Skeletal muscle tissue (tissue), 4 donors: ENCODE measurements around the gene C17orf58. TPM values are rescaled to one million over a fixed set of nuclear protein-coding genes. Genes with fewer than 3 reads are reported as not detected.
A peak's percentile ranks its signal among the peaks of the same experiment; 100 is the strongest.
"Not testable (repeated sequence)": the region's sequence is repeated elsewhere in the genome, so short reads cannot be mapped to it uniquely, and the experiment has no call there.

Experiments
- H3K27ac ChIP-seq: one replicate; pipeline ENCODE4 v1.7.0; 2013; ENCODE audit warnings: mild to moderate bottlenecking, low read depth, low read length, inconsistent platforms
- H3K27me3 ChIP-seq, 3 donors: one replicate each; pipeline ENCODE4 v1.7.0; 2013; ENCODE audit warnings: low read length in 3 of 3; ENCODE audit not compliant: control insufficient read depth in 3 of 3, insufficient read depth in 3 of 3
- H3K36me3 ChIP-seq, 3 donors: one replicate each; pipeline ENCODE4 v1.7.0; 2013; ENCODE audit warnings: low read length in 3 of 3; ENCODE audit not compliant: control insufficient read depth in 3 of 3, insufficient read depth in 3 of 3
- H3K4me1 ChIP-seq, 3 donors: one replicate each; pipeline ENCODE4 v1.7.0; 2013; ENCODE audit warnings: low read length in 3 of 3, mild to moderate bottlenecking in 3 of 3; ENCODE audit not compliant: control insufficient read depth in 3 of 3, insufficient read depth in 3 of 3
- H3K4me3 ChIP-seq, 3 donors: one replicate each; pipeline ENCODE4 v1.7.0; 2013; ENCODE audit warnings: low read length in 3 of 3
- H3K9ac ChIP-seq, 3 donors: one replicate each; pipeline ENCODE4 v1.7.0; 2013; ENCODE audit warnings: low read length in 3 of 3, mild to moderate bottlenecking in 3 of 3, moderate library complexity in 2 of 3, low read depth in 1 of 3
- H3K9me3 ChIP-seq, 3 donors: one replicate each; pipeline ENCODE4 v1.7.0; 2013; ENCODE audit warnings: low read length in 3 of 3; ENCODE audit not compliant: control insufficient read depth in 3 of 3
- total RNA-seq: library from RNA; depleted of rRNA; stranded (reverse); fragments of >200 nt; gene quantifications from one replicate; pipeline ENCODE4 v1.2.3, GENCODE V29; 2014
- donor health status: Osteomylitis.

The C17orf58 gene
- 12.0 TPM for total RNA-seq

DNA sequence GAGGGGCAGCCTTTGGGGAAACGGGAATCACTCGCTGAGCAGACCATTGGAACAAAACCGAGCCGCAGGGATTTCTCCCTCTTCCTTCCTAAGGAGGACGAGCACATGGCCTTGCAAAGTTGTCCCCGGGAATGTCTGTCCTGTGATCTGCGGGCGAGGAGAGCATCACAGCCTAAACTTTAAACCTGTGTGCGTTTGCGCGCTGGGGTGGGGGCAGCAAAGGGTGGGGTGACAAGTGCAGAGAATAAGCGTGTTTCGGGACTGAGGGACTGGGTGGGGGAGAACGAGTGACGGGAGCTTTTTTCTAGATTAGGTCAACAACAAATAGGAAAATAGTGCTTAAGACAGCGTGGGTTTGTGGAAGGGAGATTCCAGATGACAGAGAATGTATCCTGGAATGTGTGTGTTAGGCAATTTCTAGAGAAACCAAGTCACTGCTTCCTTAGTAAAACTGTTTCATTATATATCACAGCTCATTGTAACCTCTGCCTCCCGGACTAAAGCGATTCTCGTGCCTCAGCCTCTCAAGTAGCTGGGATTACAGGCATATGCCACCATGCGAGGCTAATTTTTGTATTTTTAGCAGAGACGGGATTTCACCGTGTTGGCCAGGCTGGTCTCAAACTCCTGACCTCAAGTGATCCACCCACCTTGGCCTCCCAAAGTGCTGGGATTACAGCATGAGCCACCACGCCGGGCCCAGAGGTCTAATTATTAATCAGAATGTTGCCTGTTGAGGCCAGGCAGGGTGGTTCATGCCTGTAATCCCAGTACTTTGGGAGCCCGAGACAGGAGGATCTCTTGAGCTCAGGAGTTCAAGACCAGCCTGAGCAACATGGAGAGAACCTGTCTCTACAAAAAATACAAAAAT, at the start of gene C17orf58:
TSS of gene C17orf58 (minus strand) at position 169 of the 871 bp plus-strand sequence. CDS start 271 bp downstream, outside the sequence.
- peak within 1 kb of the TSS; percentile 73 to 91 (median 74) for H3K4me3 ChIP-seq
- peak within 1 kb of the TSS; percentile 58 for H3K27ac ChIP-seq
- H3K9ac ChIP-seq, result peak within 1 kb of the TSS; percentile 70 to 77 (median 75)
- H3K9me3 ChIP-seq, H3K27me3 ChIP-seq, H3K36me3 ChIP-seq: not testable (repeated sequence)
- peaks cover 16 to 21% (median 18%) of the 10 kb centered on the region in 3 donors for H3K4me1 ChIP-seq

DNA sequence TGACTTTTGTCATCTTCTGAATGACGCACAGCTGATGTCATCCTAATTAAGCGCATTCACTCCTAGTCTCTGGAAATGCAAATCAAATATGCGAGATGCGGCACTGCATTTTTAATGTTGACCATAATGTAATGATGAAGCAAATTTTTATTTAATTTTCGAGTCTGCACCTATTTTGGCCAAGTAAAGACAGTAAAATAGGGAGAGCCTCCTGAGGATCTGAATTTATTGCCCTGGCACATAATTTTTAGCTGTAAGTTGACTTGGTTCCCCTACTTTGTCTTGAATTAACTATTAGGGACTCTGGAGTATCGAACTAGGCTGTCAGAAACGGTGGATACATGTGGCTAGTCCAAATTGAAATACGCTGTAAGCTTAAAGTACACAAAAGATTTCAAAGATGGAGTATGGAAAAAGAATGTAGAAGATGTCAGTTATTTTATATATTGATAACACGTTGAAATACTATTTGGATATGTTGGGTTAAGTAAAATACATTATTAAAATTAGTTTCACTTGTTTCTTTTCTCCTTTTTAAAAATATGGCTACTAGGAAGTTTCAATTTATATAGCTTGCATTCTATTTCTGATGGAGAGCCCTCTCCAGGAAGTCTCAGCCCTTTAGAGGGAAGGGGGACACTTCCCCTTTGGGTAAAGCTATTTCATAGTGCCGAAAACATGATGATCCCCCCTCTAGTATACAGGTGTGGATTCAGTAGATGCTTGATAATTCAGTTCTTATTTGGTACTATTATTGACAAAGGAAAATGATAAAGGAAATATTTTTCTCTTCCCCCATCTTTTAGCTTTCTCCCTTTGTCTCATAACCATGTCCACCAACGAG, 40.3 kb upstream of the C17orf58 start:
- peaks cover 13 to 25% (median 14%) of the 10 kb centered on the region in 3 donors for H3K36me3 ChIP-seq
- peak overlapping the region; percentile 60 for H3K27ac ChIP-seq
- H3K9ac ChIP-seq, result peak overlapping the region; percentile 79 to 86 (median 84)
- H3K4me1 ChIP-seq, result peaks cover 5 to 10% (median 5%) of the 10 kb centered on the region in 3 donors
- no peaks in the 10 kb centered on the region for H3K9me3 ChIP-seq
- peak overlapping the region; percentile 78 to 96 (median 91) for H3K4me3 ChIP-seq
- H3K27me3 ChIP-seq, result no peaks in the 10 kb centered on the region

DNA sequence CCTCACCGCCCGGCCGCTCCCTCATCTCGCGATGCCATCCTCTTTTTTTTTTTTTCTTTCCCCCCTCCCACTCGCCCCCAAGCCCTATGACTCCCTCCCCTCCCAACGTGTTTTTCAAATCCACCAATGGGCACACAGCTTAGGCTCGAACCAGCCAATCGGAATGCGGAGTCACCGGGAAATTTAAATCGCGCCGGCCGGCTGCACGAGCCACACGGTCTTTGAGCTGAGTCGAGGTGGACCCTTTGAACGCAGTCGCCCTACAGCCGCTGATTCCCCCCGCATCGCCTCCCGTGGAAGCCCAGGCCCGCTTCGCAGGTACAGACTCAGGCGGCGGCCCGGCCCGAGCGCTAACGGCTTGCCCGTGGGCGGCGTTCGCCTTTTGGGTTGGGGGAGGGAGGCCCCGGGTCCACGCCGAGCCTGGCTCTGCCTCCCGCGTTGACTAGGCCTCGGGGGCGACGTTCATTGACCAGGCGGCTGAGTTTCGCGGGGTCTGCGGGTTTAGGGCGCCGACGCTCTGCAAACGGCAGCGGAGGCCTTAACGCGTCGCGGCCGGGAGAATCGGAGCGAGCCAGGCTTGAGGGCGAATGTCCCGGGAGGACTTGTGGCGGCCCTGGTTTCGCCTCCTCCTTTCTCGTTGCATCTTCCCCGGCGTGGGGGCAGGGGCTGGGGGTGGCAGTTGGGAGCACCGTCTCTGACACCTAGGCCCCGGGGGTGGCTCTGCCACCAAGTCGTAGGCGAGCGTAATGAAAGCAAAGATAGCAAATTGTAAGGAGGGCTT, 39.4 kb upstream of the C17orf58 start, which contains the start of gene KPNA2:
TSS of gene KPNA2 (plus strand) at position 213 of the 781 bp plus-strand sequence. CDS start 1,398 bp downstream, outside the sequence.
- Histone ChIP-seq H3K4me1 (peaks cover 5 to 10% (median 5%) of the 10 kb centered on the region in 3 donors), H3K27me3 (no peaks in the 10 kb centered on the region), H3K4me3 (peak within 1 kb of the TSS; percentile 78 to 96 (median 91)), H3K36me3 (peaks cover 8 to 20% (median 8%) of the 10 kb centered on the region in 3 donors), H3K9me3 (no peaks in the 10 kb centered on the region), H3K27ac (peak within 1 kb of the TSS; percentile 60), H3K9ac (peak within 1 kb of the TSS; percentile 79 to 86 (median 84))

DNA sequence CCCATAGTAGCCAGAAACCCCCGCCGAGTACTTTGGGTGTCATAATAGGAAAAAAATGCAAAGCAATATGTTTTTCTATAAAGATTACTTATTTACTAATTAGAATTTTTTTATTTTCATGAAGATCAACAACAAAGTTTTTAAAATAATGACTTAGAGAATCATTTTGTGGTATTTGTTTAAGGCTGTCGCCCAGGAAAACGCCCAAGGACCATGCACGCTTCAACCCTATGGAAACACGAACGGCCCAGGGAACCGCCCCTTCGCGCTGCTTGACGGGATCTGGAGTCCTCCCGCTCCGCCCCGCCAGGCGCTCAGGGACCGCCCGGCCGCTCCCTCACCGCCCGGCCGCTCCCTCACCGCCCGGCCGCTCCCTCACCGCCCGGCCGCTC, 38.9 kb upstream of the C17orf58 start:
- H3K4me3 ChIP-seq, result peak overlapping the region; percentile 50 to 72 (median 61)
- H3K9ac ChIP-seq, result peak overlapping the region in 1 of 3 donors; percentile 60
- H3K36me3 ChIP-seq, result peaks cover 3 to 15% (median 5%) of the 10 kb centered on the region in 3 donors
- no peaks in the 10 kb centered on the region for H3K9me3 ChIP-seq
- H3K27ac ChIP-seq, result no peak overlapping the region
- peaks cover 5 to 10% (median 5%) of the 10 kb centered on the region in 3 donors for H3K4me1 ChIP-seq
- H3K27me3 ChIP-seq, result no peaks in the 10 kb centered on the region

DNA sequence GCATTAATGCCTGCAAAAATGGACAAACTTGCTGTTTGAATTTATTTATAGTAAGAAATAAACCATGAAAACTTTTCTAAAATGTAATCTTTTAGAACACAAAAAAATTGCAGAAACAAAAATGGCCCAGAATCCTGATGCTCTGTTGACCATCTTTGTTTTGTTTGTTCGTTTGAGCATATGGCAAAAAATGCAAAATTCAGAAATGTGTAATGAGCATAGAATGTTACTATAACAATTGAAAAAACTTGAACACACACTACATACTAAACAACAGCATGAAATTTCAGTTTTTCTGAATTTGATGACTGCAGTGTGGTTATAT, 38.1 kb upstream of the C17orf58 start:
- Histone ChIP-seq H3K4me3 (no peak overlapping the region), H3K27me3 (no peaks in the 10 kb centered on the region), H3K9ac (no peak overlapping the region), H3K9me3 (no peaks in the 10 kb centered on the region), H3K36me3 (peaks cover 3 to 13% (median 5%) of the 10 kb centered on the region in 3 donors), H3K27ac (no peak overlapping the region), H3K4me1 (peaks cover 5 to 10% (median 5%) of the 10 kb centered on the region in 3 donors)

DNA sequence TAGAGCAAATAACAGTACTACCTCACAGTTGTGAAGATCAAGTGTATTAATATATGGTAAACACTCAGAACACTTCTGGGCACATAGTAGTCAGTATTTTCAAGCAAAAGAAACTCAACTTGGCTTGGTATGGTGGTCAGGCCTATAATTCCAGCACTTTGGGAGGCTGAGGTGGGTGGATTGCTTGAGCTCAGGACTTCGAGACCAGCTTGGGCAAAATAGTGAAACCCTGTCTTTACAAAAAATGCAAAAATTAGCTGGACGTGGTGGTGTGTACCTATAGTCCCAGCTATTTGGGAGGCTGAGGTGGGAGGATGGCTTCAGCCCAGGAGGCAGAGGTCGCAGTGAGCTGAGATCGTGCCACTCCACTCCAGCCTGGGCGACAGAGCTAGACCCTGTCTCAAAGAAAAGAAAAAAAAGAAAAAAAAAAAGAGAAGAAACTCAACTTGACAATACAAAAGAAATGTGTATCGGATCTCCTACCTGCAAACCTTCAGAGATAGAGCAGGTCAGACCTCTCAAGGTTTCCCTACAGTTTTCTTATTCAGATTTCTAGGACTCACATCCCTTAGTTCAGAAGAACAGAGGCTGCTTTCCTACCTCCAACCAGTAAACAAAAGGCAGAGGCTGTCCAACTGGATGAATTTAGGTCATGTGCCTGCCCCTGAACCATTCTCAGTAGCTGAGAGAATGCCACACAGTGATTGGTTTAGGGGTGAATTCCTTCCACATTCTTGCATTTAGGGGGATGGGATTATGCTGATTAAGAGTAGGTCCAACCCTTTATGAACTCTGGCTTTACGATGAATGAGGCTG, 37.6 kb upstream of the C17orf58 start:
- Histone ChIP-seq H3K27ac (no peak overlapping the region), H3K27me3 (no peaks in the 10 kb centered on the region), H3K36me3 (peaks cover under 1 to 11% (median 2%) of the 10 kb centered on the region in 3 donors), H3K9me3 (no peaks in the 10 kb centered on the region), H3K4me3 (no peak overlapping the region), H3K9ac (no peak overlapping the region), H3K4me1 (peaks cover 5 to 10% (median 5%) of the 10 kb centered on the region in 3 donors)

DNA sequence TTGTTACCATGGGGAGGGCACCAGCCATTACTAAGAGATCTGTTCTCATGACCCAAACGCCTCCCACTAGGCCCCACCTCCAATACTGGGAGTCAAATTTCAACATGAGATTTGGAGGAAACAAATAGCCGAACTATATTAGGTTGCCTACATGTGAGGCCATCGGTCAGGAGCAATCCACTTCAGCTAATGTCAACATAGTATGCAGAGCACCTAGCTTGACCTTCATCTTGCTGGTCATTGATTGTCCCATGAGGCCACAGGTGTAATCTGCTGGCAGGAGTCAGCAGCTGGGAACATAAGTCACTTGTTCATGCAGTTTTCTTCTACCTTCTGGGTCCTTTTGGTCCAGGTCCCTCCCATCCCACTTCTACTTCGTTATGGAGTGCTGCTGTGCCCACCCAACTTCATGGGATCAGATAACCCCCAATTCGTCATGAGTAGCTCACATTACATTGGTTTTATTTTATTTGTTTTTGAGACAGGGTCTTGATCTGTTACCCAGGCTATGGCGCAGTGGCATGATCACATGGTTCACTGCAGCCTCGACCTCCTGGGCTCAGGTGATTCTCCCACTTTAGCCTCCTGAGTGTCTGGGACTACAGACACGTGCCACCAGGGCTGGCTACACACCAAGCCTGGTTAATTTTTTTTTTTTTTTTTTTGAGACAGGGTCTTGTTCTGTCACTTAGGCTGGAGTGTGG, 33.4 kb upstream of the C17orf58 start:
- H3K27ac ChIP-seq, result no peak overlapping the region
- no peaks in the 10 kb centered on the region for H3K9me3 ChIP-seq
- no peaks in the 10 kb centered on the region for H3K36me3 ChIP-seq
- no peak overlapping the region for H3K9ac ChIP-seq
- H3K27me3 ChIP-seq, result no peaks in the 10 kb centered on the region
- no peaks in the 10 kb centered on the region for H3K4me1 ChIP-seq
- H3K4me3 ChIP-seq, result no peak overlapping the region

DNA sequence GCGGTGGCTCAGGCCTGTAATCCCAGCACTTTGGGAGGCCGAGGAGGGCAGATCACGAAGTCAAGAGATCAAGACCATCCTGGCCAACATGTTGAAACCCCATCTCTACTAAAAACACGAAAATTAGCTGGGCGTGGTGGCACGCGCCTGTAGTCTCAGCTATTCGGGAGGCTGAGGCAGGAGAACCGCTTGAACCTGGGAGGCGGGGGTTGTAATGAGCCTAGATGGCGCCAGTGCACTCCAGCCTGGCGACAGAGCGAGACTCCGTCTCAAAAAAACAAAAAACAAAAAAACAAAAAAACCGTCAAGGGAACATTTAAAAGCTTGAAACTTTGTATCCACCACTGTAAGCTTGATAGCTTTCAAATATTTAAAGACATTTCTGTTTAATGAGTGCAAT, 26.3 kb upstream of the C17orf58 start:
- not testable (repeated sequence) for H3K27ac ChIP-seq, H3K4me3 ChIP-seq, H3K4me1 ChIP-seq, H3K9me3 ChIP-seq, H3K9ac ChIP-seq, H3K27me3 ChIP-seq, H3K36me3 ChIP-seq
